Measurements from ENCODE around the gene CFAP141. TPM values are rescaled to one million over a fixed set of nuclear protein-coding genes. Genes with fewer than 3 reads are reported as not detected.
A peak's percentile ranks its signal among the peaks of the same experiment; 100 is the strongest.

CFAP141 gene
- total and polyA plus RNA-seq, 2 of the 13 experiments (the other 11 are each of a cell fraction or from before 2014, with no cell fraction given): not detected

GRCh38 chr1:154183046-154183915, 22.9 kb downstream of the CFAP141 start (continued):
- TF ChIP-seq, protein P1, sequence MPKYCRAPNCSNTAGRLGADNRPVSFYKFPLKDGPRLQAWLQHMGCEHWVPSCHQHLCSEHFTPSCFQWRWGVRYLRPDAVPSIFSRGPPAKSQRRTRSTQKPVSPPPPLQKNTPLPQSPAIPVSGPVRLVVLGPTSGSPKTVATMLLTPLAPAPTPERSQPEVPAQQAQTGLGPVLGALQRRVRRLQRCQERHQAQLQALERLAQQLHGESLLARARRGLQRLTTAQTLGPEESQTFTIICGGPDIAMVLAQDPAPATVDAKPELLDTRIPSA (CRISPR knock-in tag; IDR thresholded peaks at IDR 0.05; ENCODE audit: borderline replicate concordance): no peak
- TF ChIP-seq ZNF605 (CRISPR knock-in tag; IDR thresholded peaks at IDR 0.05) (peak; percentile 75; the same call in 1 of the 2 replicates), SMAD3 (CRISPR knock-in tag; IDR thresholded peaks at IDR 0.05) (peak; percentile 55; the same call in 1 of the 2 replicates), JARID2 (CRISPR knock-in tag; IDR thresholded peaks at IDR 0.05; ENCODE audit: insufficient replicate concordance) (no peak), TARDBP (CRISPR knock-in tag; IDR thresholded peaks at IDR 0.05) (peak; percentile 91), MAFK (conservative IDR thresholded peaks at IDR 0.05 in 1 of 2, IDR thresholded peaks at IDR 0.05 in 1 of 2; ENCODE audit: low read length in 2 of 2) (no peak), MLLT10 (CRISPR knock-in tag; IDR thresholded peaks at IDR 0.05) (no peak), RCOR2 (CRISPR knock-in tag; IDR thresholded peaks at IDR 0.05) (0 out of 2 replicates have a peak, but pooled peaks have one; percentile 38), ZNF263 (CRISPR knock-in tag; IDR thresholded peaks at IDR 0.05) (peak; percentile 87; the same call in 1 of the 2 replicates), HDAC6 (IDR thresholded peaks at IDR 0.05; ENCODE audit: low read depth, low read length) (no peak), PITX1 (CRISPR knock-in tag; IDR thresholded peaks at IDR 0.05) (0 out of 2 replicates have a peak, but pooled peaks have one; percentile 38), HMG20A (CRISPR knock-in tag; IDR thresholded peaks at IDR 0.05; ENCODE audit: borderline replicate concordance) (0 out of 2 replicates have a peak, but pooled peaks have one; percentile 23), IRF2 (CRISPR knock-in tag; IDR thresholded peaks at IDR 0.05) (peak; percentile 93), ZNF768 (CRISPR knock-in tag; IDR thresholded peaks at IDR 0.05) (peak; percentile 62)
- TF ChIP-seq, protein P2, sequence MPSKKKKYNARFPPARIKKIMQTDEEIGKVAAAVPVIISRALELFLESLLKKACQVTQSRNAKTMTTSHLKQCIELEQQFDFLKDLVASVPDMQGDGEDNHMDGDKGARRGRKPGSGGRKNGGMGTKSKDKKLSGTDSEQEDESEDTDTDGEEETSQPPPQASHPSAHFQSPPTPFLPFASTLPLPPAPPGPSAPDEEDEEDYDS (CRISPR knock-in tag; IDR thresholded peaks at IDR 0.05): peak; percentile 95
- TF ChIP-seq, protein P3, sequence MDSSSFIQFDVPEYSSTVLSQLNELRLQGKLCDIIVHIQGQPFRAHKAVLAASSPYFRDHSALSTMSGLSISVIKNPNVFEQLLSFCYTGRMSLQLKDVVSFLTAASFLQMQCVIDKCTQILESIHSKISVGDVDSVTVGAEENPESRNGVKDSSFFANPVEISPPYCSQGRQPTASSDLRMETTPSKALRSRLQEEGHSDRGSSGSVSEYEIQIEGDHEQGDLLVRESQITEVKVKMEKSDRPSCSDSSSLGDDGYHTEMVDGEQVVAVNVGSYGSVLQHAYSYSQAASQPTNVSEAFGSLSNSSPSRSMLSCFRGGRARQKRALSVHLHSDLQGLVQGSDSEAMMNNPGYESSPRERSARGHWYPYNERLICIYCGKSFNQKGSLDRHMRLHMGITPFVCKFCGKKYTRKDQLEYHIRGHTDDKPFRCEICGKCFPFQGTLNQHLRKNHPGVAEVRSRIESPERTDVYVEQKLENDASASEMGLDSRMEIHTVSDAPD (CRISPR knock-in tag; IDR thresholded peaks at IDR 0.05): peak; percentile 49; the same call in 1 of the 2 replicates
- TF ChIP-seq, protein P4, sequence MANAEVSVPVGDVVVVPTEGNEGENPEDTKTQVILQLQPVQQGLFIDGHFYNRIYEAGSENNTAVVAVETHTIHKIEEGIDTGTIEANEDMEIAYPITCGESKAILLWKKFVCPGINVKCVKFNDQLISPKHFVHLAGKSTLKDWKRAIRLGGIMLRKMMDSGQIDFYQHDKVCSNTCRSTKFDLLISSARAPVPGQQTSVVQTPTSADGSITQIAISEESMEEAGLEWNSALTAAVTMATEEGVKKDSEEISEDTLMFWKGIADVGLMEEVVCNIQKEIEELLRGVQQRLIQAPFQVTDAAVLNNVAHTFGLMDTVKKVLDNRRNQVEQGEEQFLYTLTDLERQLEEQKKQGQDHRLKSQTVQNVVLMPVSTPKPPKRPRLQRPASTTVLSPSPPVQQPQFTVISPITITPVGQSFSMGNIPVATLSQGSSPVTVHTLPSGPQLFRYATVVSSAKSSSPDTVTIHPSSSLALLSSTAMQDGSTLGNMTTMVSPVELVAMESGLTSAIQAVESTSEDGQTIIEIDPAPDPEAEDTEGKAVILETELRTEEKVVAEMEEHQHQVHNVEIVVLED (CRISPR knock-in tag; IDR thresholded peaks at IDR 0.05; ENCODE audit: borderline replicate concordance): peak; percentile 86
- TF ChIP-seq, protein P5, sequence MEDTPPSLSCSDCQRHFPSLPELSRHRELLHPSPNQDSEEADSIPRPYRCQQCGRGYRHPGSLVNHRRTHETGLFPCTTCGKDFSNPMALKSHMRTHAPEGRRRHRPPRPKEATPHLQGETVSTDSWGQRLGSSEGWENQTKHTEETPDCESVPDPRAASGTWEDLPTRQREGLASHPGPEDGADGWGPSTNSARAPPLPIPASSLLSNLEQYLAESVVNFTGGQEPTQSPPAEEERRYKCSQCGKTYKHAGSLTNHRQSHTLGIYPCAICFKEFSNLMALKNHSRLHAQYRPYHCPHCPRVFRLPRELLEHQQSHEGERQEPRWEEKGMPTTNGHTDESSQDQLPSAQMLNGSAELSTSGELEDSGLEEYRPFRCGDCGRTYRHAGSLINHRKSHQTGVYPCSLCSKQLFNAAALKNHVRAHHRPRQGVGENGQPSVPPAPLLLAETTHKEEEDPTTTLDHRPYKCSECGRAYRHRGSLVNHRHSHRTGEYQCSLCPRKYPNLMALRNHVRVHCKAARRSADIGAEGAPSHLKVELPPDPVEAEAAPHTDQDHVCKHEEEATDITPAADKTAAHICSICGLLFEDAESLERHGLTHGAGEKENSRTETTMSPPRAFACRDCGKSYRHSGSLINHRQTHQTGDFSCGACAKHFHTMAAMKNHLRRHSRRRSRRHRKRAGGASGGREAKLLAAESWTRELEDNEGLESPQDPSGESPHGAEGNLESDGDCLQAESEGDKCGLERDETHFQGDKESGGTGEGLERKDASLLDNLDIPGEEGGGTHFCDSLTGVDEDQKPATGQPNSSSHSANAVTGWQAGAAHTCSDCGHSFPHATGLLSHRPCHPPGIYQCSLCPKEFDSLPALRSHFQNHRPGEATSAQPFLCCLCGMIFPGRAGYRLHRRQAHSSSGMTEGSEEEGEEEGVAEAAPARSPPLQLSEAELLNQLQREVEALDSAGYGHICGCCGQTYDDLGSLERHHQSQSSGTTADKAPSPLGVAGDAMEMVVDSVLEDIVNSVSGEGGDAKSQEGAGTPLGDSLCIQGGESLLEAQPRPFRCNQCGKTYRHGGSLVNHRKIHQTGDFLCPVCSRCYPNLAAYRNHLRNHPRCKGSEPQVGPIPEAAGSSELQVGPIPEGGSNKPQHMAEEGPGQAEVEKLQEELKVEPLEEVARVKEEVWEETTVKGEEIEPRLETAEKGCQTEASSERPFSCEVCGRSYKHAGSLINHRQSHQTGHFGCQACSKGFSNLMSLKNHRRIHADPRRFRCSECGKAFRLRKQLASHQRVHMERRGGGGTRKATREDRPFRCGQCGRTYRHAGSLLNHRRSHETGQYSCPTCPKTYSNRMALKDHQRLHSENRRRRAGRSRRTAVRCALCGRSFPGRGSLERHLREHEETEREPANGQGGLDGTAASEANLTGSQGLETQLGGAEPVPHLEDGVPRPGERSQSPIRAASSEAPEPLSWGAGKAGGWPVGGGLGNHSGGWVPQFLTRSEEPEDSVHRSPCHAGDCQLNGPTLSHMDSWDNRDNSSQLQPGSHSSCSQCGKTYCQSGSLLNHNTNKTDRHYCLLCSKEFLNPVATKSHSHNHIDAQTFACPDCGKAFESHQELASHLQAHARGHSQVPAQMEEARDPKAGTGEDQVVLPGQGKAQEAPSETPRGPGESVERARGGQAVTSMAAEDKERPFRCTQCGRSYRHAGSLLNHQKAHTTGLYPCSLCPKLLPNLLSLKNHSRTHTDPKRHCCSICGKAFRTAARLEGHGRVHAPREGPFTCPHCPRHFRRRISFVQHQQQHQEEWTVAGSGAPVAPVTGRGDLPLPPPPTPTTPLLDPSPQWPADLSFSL (CRISPR knock-in tag; IDR thresholded peaks at IDR 0.05): no peak

Measured in HepG2 (cell line).